GM12873 (cell line): ENCODE data around the gene NPPB.

Experiments used
- CTCF ChIP-seq: IDR thresholded peaks from 2 replicates; pipeline ENCODE4 v1.5.1; 2012; ENCODE audit warnings: low read depth, mild to moderate bottlenecking, moderate library complexity, low read length, control low read depth; ENCODE audit not compliant: insufficient read depth; ENCODE audit errors: missing control alignments

The NPPB gene

GRCh38 chr1:11872545-11872944, 13.8 kb upstream of the NPPB start:
- TF ChIP-seq CTCF: no peak

- TF ChIP-seq CTCF: no peak
These were observed 11.0 kb upstream of the NPPB start for GRCh38 chr1:11869650-11870207.

- no peak for TF ChIP-seq CTCF
These were observed 10.4 kb upstream of the NPPB start for GRCh38 chr1:11869104-11869503.

- TF ChIP-seq CTCF: no peak
These were observed 9.7 kb upstream of the NPPB start for GRCh38 chr1:11868331-11868980.

- TF ChIP-seq CTCF: no peak
These were observed 4.1 kb upstream of the NPPB start for GRCh38 chr1:11862890-11863289.

GRCh38 chr1:11860587-11860986, 1.8 kb upstream of the NPPB start:
- TF ChIP-seq CTCF: no peak

GRCh38 chr1:11860083-11860482, 1.3 kb upstream of the NPPB start:
- no peak for TF ChIP-seq CTCF
